Lower leg skin (tissue), 4 donors: ENCODE measurements around the gene AKR1C3. TPM values are rescaled to one million over a fixed set of nuclear protein-coding genes. Genes with fewer than 3 reads are reported as not detected.

ENCODE experiments used
- DNase-seq, 2 donors: peaks; one replicate each; pipeline ENCODE4 v3.0.0-alpha.2; 2019; ENCODE audit warnings: low spot score in 2 of 2
- H3K4me3 ChIP-seq: fragments of 200-600 bp; sonication (generic); 2 replicates; pipeline ENCODE4 v1.5.1; 2017; ENCODE audit warnings: mild to moderate bottlenecking, low read depth; ENCODE audit not compliant: poor library complexity, severe bottlenecking
- POLR2A ChIP-seq, 2 donors: fragments of 450-650 bp; IDR thresholded peaks; one replicate each; pipeline ENCODE4 v1.6.1; 2016 to 2017; ENCODE audit warnings: antibody characterized with exemption in 2 of 2, mild to moderate bottlenecking in 1 of 2, moderate library complexity in 1 of 2
- WGBS, 2 donors: methylation state at CpG; one replicate each; pipeline ENCODE4 v1.1.5; 2018; 5-methylcytosine and 5-hydroxymethylcytosine counted together
- intact Hi-C: fragments of 100-400 bp; cut with DNase I; formaldehyde crosslinking; loops from one replicate; pipeline ENCODE4 v1.15.0; 2023; ENCODE audit warnings: low total_unique reads
- total RNA-seq, 4 donors: library from RNA; depleted of rRNA; stranded (reverse); fragments of >200 nt; gene quantifications; one replicate each; pipeline ENCODE4 v1.1.0, GENCODE V29; 2016
- TF ChIP-seq, protein P1 (sequence below), 3 donors: fragments of 450-650 bp; IDR thresholded peaks; one replicate each; pipeline ENCODE4 v1.5.1; 2016; ENCODE audit warnings: antibody characterized with exemption in 3 of 3, mild to moderate bottlenecking in 3 of 3, moderate library complexity in 2 of 3

Gene AKR1C3
- total RNA-seq, 4 donors from 2014 or later = 17.2 to 38.7 (median 29.6) TPM

DNA sequence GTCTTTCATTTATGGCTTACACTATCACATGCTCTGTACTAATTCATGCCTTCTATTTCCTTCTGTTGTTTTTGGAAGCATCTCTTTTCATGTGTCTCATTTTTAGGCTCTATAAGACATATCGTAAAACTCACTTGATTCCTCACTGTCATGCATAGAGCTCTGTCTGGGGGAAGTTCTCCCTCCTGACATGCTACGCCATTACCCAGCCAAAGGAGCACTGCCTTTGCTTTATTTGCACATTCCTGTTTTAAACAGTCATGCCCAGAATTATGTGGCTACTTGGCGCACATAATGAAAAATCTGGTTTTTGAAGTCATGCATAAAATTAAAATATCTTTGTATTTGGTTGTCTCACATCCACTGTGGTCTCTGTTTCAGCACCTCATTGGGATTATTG lies 17.6 kb upstream of the AKR1C3 start:
- TF ChIP-seq, protein P1, sequence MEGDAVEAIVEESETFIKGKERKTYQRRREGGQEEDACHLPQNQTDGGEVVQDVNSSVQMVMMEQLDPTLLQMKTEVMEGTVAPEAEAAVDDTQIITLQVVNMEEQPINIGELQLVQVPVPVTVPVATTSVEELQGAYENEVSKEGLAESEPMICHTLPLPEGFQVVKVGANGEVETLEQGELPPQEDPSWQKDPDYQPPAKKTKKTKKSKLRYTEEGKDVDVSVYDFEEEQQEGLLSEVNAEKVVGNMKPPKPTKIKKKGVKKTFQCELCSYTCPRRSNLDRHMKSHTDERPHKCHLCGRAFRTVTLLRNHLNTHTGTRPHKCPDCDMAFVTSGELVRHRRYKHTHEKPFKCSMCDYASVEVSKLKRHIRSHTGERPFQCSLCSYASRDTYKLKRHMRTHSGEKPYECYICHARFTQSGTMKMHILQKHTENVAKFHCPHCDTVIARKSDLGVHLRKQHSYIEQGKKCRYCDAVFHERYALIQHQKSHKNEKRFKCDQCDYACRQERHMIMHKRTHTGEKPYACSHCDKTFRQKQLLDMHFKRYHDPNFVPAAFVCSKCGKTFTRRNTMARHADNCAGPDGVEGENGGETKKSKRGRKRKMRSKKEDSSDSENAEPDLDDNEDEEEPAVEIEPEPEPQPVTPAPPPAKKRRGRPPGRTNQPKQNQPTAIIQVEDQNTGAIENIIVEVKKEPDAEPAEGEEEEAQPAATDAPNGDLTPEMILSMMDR (IDR thresholded peaks at IDR 0.05) = no peak
- no peak for TF ChIP-seq POLR2A (IDR thresholded peaks at IDR 0.05)
- DNase-seq = no peak
- H3K4me3 ChIP-seq = no peak overlapping the region
- intact Hi-C loops = loop anchor here (10.0 kb wide), 1 partner anchor 472 kb away; no protein-coding TSS in a partner anchor
- 50 to 67% methylated on average over 3 of the region's 3 CpGs for WGBS, 2 donors

DNA sequence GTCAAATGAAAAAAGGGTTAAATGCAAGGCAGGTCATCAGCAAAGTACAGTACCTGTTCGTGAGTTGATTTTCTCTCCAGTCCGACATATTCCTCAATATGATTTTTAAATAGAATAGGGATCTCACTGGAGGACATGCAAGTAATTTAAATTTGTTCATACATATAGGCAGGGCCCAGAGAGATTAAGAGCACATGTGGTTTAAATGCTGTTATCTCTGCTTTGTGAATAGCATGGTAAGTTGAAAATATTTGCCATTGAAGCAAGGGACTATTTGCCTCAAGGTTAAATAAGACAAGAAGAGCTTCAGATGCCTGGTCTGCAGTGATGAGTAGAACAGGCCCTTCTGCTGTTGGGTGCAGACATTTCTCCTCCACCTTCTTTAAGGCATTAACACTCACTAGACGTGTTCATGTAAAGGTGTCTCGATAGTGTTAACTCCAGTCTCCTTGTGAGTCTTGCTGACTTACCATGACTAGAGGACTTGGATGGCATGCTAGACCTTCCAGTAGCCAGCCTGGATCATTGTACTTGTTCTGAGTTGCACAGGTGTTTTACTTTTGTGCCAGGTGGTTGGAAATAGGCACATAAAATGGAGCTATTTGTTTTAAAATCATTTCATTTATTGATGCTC lies 15.6 kb upstream of the AKR1C3 start:
- 74 to 81% methylated on average over 4 of the region's 4 CpGs for WGBS, 2 donors
- no peak for TF ChIP-seq POLR2A (IDR thresholded peaks at IDR 0.05)
- TF ChIP-seq, protein P1 (IDR thresholded peaks at IDR 0.05) = no peak
- intact Hi-C loops = loop anchor here (10.0 kb wide), 1 partner anchor 474 kb away; no protein-coding TSS in a partner anchor
- no peak overlapping the region for H3K4me3 ChIP-seq
- no peak for DNase-seq

DNA sequence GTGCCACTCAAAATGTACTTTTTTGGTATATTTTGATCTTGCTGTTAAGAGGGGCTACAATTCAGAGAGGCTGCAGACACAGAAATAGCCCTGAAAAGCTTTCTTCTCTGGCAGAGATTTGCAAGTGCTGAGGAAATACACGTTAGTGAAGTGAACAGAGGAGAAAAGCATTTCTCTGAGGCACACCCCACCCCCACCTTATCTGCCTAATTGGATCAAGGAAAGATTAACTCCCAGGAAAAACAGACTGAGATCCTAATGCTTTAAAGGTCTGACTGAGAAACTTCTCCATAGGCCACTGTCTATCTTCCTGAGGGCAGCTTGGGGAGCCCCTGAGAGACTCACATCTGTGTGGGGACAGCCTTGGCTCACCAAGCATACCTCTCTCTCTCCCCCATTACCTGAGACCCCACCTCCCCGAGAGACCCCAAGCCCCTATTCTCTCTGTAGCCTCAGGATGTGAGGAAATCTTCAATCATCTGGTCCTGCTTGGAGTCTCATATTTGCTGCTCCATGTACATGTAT lies 14.8 kb upstream of the AKR1C3 start:
- TF ChIP-seq POLR2A (IDR thresholded peaks at IDR 0.05) = no peak
- TF ChIP-seq, protein P1 (IDR thresholded peaks at IDR 0.05) = no peak
- no peak for DNase-seq
- no peak overlapping the region for H3K4me3 ChIP-seq
- intact Hi-C loops = loop anchor here (10.0 kb wide), 1 partner anchor 475 kb away; no protein-coding TSS in a partner anchor
- WGBS, 2 donors = 79 to 80% methylated on average over 2 of the region's 2 CpGs

DNA sequence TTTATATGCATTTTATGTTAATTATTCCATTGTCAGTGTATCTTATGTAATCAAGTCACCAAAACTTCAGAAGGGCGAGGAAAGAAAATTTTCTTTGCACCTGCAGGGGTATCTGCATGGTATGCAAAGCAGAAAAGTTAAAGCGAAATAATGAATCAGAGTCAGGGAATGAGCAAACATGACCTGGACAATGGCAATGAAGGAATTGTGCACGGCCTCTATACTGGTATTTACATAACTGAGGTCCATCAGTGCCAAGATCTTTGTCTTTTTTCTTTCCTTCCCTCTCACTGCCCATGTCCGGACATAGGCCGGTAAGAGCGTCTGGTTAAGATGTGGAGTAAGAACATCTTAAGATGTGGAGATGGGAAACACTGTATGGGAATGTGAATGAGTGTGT lies 14.4 kb upstream of the AKR1C3 start:
- 88 to 89% methylated on average over 6 of the region's 6 CpGs for WGBS, 2 donors
- DNase-seq = no peak
- TF ChIP-seq POLR2A (IDR thresholded peaks at IDR 0.05) = no peak
- TF ChIP-seq, protein P1 (IDR thresholded peaks at IDR 0.05) = no peak
- intact Hi-C loops = loop anchor here (10.0 kb wide), 1 partner anchor 475 kb away; no protein-coding TSS in a partner anchor
- H3K4me3 ChIP-seq = no peak overlapping the region

DNA sequence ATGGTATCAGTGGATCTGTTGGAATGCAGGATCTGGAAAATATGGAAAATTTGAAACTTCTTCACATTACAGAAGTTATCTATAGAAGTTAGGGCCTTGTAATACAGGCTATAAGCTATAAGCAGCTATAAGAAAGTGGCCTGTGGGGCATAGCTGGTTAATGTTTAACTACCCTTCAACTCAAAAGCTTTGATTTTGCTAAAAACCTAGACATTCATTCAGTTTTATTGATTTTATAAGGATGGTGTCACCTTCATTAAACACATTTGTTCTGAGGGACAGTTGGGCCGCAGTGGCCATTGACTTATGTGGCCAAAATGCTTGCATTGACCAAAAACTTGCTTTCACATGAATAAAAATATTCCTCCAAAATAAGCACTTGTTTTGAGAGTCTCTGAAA lies 13.1 kb upstream of the AKR1C3 start:
- H3K4me3 ChIP-seq = no peak overlapping the region
- TF ChIP-seq, protein P1 (IDR thresholded peaks at IDR 0.05) = no peak
- no peak for TF ChIP-seq POLR2A (IDR thresholded peaks at IDR 0.05)
- intact Hi-C loops = no loop called here
- DNase-seq = no peak
- 95 to 97% methylated on average over 1 of the region's 1 CpG for WGBS, 2 donors
